ENCODE measurements around the gene PLXDC1.
A peak's percentile ranks its signal among the peaks of the same experiment; 100 is the strongest.

Gene PLXDC1

DNA sequence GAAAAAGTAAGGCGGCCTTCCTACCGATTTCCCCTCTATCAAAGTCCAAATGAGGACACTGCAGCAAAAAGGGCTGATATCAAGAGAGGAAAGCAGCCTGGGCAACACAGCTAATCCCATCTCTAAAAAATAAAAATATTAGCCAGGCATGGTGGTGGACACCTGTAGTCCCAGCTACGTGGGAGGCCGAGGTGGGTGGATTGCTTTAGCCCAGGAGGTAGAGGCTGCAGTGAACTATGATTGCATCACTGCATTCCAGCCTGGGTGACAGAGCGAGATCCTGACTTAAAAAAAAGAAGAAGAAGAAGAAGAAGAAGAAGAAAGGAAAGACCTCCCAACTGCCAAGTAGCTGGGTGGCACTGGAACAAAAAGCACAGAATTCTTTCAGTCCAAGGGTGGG is 31.6 kb upstream of the PLXDC1 start:
- Histone ChIP-seq H3K9me3 (ENCODE audit: control insufficient read depth in 5 of 5, low read length in 5 of 5) (no peaks in the 10 kb centered on the region), H3K9ac (ENCODE audit: low read length in 5 of 5) (no peak overlapping the region), H3K4me1 (ENCODE audit: control insufficient read depth in 5 of 5, insufficient read depth in 5 of 5, low read length in 5 of 5) (no peaks in the 10 kb centered on the region), H3K27ac (ENCODE audit: low read depth, low read length) (no peak overlapping the region), H3K27me3 (ENCODE audit: control insufficient read depth in 5 of 5, insufficient read depth in 4 of 5, low read length in 5 of 5) (no peaks in the 10 kb centered on the region), H3K4me3 (ENCODE audit: low read depth in 1 of 5, low read length in 5 of 5) (no peak overlapping the region), H3K36me3 (ENCODE audit: control insufficient read depth in 5 of 5, insufficient read depth in 5 of 5, low read length in 5 of 5) (peaks cover 0 to 45% (median 32%) of the 10 kb centered on the region in 5 donors)

DNA sequence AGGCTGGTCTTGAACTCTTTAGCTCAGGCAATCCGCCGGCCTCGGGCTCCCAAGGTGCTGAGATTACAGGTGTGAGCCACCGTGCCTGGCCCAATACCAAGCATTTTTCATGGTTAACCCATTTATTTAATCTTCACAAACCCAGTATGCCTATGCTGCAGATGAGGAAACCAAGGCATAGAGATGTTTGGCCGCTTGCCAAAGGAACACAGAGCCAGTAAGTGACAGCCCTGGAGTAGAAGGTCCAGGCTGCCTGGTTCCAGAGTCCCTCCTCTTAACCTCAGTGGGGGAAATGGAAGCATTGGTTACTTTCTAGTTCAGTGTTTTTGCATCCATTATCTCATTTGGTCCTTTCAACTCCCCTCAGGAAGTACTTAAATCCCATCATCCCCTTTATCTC is 29.9 kb upstream of the PLXDC1 start:
- peaks cover 0 to 45% (median 37%) of the 10 kb centered on the region in 5 donors for H3K36me3 ChIP-seq (ENCODE audit: control insufficient read depth in 5 of 5, insufficient read depth in 5 of 5, low read length in 5 of 5)
- no peak overlapping the region for H3K4me3 ChIP-seq (ENCODE audit: low read depth in 1 of 5, low read length in 5 of 5)
- no peak overlapping the region for H3K27ac ChIP-seq (ENCODE audit: low read depth, low read length)
- no peaks in the 10 kb centered on the region for H3K27me3 ChIP-seq (ENCODE audit: control insufficient read depth in 5 of 5, insufficient read depth in 4 of 5, low read length in 5 of 5)
- no peak overlapping the region for H3K9ac ChIP-seq (ENCODE audit: low read length in 5 of 5)
- H3K4me1 ChIP-seq (ENCODE audit: control insufficient read depth in 5 of 5, insufficient read depth in 5 of 5, low read length in 5 of 5), result no peaks in the 10 kb centered on the region
- no peaks in the 10 kb centered on the region for H3K9me3 ChIP-seq (ENCODE audit: control insufficient read depth in 5 of 5, low read length in 5 of 5)

DNA sequence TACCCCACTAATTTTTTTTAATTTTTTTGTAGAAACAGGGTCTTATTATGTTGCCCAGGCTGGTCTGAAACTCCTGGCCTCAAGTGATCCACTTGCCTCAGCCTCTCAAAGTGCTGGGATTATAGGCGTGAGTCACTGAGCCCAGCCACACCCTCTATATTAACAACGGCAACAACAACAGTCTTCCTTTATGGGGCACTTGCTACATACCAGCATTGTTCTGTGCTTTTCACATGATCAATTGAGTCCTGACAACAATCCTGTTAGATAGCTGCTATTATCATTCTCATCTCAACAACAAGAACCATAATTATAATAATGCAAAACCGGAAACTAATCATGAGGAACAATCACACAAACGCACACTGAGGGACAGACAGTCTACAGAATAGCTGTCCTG is 27.1 kb upstream of the PLXDC1 start:
- Histone ChIP-seq H3K4me1 (ENCODE audit: control insufficient read depth in 5 of 5, insufficient read depth in 5 of 5, low read length in 5 of 5) (peaks cover 0 to 12% (median 7%) of the 10 kb centered on the region in 5 donors), H3K9ac (ENCODE audit: low read length in 5 of 5) (no peak overlapping the region), H3K27ac (ENCODE audit: low read depth, low read length) (no peak overlapping the region), H3K36me3 (ENCODE audit: control insufficient read depth in 5 of 5, insufficient read depth in 5 of 5, low read length in 5 of 5) (peaks cover 0 to 27% (median 21%) of the 10 kb centered on the region in 5 donors), H3K4me3 (ENCODE audit: low read depth in 1 of 5, low read length in 5 of 5) (no peak overlapping the region), H3K9me3 (ENCODE audit: control insufficient read depth in 5 of 5, low read length in 5 of 5) (no peaks in the 10 kb centered on the region), H3K27me3 (ENCODE audit: control insufficient read depth in 5 of 5, insufficient read depth in 4 of 5, low read length in 5 of 5) (peaks cover 0 to under 1% (median 0%) of the 10 kb centered on the region in 5 donors)

DNA sequence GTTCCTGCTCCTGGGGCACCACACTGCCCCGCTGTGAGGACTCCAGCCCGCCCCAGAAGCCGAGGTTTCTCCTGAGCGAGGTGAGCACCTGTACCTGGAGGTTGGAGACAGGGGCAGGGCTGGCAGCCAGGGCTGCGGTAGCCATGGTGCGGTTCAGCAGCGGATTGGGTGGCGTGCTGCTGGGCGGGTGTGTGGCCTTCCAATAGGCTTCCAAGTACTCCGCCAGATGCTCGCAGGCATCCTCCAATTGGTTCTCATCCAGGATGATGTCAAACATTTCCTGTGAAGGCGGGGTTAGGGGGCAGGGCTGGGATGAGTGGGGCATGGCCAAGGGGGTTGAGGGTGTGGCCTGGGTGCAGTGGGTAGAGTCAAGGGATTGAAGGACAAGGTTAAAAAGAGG is 25.8 kb upstream of the PLXDC1 start:
- H3K4me1 ChIP-seq (ENCODE audit: control insufficient read depth in 5 of 5, insufficient read depth in 5 of 5, low read length in 5 of 5), result peaks cover 0 to 12% (median 7%) of the 10 kb centered on the region in 5 donors
- peaks cover 0 to 22% (median 17%) of the 10 kb centered on the region in 5 donors for H3K36me3 ChIP-seq (ENCODE audit: control insufficient read depth in 5 of 5, insufficient read depth in 5 of 5, low read length in 5 of 5)
- H3K9me3 ChIP-seq (ENCODE audit: control insufficient read depth in 5 of 5, low read length in 5 of 5), result no peaks in the 10 kb centered on the region
- H3K27me3 ChIP-seq (ENCODE audit: control insufficient read depth in 5 of 5, insufficient read depth in 4 of 5, low read length in 5 of 5), result peaks cover 0 to 6% (median 0%) of the 10 kb centered on the region in 5 donors
- no peak overlapping the region for H3K9ac ChIP-seq (ENCODE audit: low read length in 5 of 5)
- H3K4me3 ChIP-seq (ENCODE audit: low read depth in 1 of 5, low read length in 5 of 5), result no peak overlapping the region
- no peak overlapping the region for H3K27ac ChIP-seq (ENCODE audit: low read depth, low read length)

DNA sequence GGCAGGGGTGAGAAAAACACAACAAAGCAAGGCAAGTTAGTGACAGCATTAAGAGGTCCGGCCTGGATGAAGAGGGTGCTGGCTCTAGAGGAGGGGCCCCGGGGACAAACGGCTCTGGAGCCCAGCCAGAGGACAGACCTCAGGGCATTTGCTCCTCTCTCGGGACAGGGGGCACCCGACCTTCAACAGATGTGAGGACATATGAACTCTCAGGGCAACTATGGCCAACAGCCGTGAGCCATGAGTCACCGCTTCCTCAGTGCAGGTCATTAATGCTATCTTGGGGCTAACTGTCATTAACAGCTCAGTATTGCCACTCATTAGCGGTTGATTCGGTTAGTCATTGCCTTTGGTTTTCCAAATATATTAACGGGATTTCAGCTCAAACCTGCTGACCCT is 24.3 kb upstream of the PLXDC1 start:
- Histone ChIP-seq H3K27me3 (ENCODE audit: control insufficient read depth in 5 of 5, insufficient read depth in 4 of 5, low read length in 5 of 5) (peaks cover 0 to 6% (median 0%) of the 10 kb centered on the region in 5 donors), H3K27ac (ENCODE audit: low read depth, low read length) (no peak overlapping the region), H3K36me3 (ENCODE audit: control insufficient read depth in 5 of 5, insufficient read depth in 5 of 5, low read length in 5 of 5) (peaks cover 0 to 20% (median 17%) of the 10 kb centered on the region in 5 donors), H3K4me3 (ENCODE audit: low read depth in 1 of 5, low read length in 5 of 5) (no peak overlapping the region), H3K9me3 (ENCODE audit: control insufficient read depth in 5 of 5, low read length in 5 of 5) (no peaks in the 10 kb centered on the region), H3K4me1 (ENCODE audit: control insufficient read depth in 5 of 5, insufficient read depth in 5 of 5, low read length in 5 of 5) (peaks cover 0 to 12% (median 7%) of the 10 kb centered on the region in 5 donors), H3K9ac (ENCODE audit: low read length in 5 of 5) (no peak overlapping the region)

DNA sequence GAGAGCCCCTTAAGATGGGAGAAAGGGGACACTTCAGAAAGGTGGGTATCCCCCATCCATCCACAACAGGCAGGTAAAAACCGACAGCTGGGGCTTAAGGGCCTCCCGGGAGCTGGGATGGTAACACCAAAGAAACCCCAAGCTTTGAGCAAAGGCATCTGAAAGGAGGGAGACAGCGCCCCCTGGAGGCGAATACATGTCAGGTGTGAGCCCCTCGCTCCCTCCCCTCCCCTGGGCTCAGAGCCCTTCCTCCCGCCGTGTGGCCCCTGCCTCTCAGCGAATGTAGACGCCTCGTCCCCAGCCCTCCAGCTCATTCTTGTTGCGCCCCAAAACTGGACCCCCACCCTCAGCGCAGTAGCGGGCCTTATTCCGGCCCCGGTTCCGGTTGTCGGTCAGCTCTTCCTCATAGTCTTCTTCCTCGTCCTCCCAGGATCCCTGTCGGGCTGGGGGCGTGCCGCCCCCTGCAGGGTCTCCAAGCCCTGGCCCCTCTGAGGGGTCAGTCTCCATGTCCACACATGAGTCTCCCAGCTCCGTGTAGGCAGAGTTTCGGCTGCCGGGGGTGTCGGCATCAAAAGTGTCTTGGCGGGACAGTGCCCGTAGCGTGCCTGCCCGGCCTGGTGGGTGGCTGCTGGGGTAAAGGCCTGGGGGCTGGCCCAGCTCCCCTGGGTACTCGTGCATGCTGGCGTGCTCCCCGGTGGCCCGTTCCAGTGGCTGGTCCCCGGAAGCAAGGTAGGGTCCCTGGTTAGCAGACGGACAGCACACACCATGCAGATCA is 23.7 kb upstream of the PLXDC1 start:
- H3K9me3 ChIP-seq (ENCODE audit: control insufficient read depth in 5 of 5, low read length in 5 of 5), result no peaks in the 10 kb centered on the region
- peaks cover 0 to 20% (median 17%) of the 10 kb centered on the region in 5 donors for H3K36me3 ChIP-seq (ENCODE audit: control insufficient read depth in 5 of 5, insufficient read depth in 5 of 5, low read length in 5 of 5)
- no peak overlapping the region for H3K27ac ChIP-seq (ENCODE audit: low read depth, low read length)
- H3K4me1 ChIP-seq (ENCODE audit: control insufficient read depth in 5 of 5, insufficient read depth in 5 of 5, low read length in 5 of 5), result peaks cover 0 to 12% (median 7%) of the 10 kb centered on the region in 5 donors
- peaks cover 0 to 6% (median 0%) of the 10 kb centered on the region in 5 donors for H3K27me3 ChIP-seq (ENCODE audit: control insufficient read depth in 5 of 5, insufficient read depth in 4 of 5, low read length in 5 of 5)
- peak overlapping the region in 1 of 5 donors; percentile 11 for H3K4me3 ChIP-seq (ENCODE audit: low read depth in 1 of 5, low read length in 5 of 5)
- no peak overlapping the region for H3K9ac ChIP-seq (ENCODE audit: low read length in 5 of 5)

DNA sequence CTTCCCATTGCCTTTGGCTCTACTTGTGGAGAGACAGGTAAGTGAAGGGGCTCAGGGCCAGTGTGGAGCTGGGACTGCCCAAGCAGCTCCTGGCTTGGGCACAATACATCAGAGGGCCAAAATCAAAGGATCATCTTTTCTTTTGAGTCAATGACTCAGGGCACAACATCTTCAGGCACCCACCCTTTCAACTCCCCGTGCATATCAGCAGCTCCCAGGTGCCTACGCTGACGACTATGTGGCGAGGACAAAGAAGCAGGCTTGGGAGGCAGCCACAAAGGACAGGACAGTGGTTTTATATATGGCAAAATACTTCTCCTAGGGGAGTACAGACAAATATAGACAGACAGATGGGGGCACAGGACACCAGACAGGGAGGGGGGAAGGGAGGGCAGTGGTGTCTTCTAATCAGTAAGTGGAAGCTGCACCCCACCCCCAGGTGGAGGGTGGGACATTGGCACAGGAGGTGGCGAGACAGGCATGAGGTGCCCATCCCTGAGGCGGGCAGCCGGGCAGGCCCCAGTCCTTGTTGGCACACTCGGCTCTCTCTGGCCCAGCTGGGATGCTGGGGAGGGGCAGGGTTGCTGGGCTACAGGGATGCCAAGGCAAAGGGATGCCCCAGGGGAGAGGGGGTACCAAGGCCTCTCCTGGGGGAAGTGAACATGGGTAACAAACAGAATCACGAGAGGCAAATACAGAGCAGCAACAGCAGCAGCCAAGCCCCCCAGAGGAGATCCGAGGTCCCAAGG is 22.3 kb upstream of the PLXDC1 start:
- Histone ChIP-seq H3K27ac (ENCODE audit: low read depth, low read length) (no peak overlapping the region), H3K27me3 (ENCODE audit: control insufficient read depth in 5 of 5, insufficient read depth in 4 of 5, low read length in 5 of 5) (peaks cover 0 to 6% (median 0%) of the 10 kb centered on the region in 5 donors), H3K36me3 (ENCODE audit: control insufficient read depth in 5 of 5, insufficient read depth in 5 of 5, low read length in 5 of 5) (peaks cover 0 to 20% (median 17%) of the 10 kb centered on the region in 5 donors), H3K9me3 (ENCODE audit: control insufficient read depth in 5 of 5, low read length in 5 of 5) (no peaks in the 10 kb centered on the region), H3K9ac (ENCODE audit: low read length in 5 of 5) (no peak overlapping the region), H3K4me1 (ENCODE audit: control insufficient read depth in 5 of 5, insufficient read depth in 5 of 5, low read length in 5 of 5) (peaks cover 0 to 12% (median 7%) of the 10 kb centered on the region in 5 donors), H3K4me3 (ENCODE audit: low read depth in 1 of 5, low read length in 5 of 5) (no peak overlapping the region)

DNA sequence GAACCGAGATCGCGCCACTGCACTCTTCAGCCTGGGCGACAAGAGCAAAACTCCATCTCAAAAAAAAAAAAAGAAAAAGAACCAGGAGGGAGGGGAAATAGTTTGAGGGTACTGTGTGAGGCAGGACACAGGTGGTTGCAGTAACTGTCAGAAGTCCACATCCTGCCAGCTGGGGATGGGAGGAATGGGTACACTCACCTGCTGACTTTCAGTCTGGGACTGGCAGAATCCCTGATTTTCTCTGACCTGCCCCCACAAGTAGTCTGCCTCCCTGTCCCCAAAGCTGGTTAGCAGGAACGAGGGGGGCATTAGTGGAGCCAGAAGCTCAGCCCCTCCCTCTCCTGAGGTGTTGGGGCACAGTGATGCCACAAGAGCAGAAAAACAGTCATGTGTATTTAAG is 21.6 kb upstream of the PLXDC1 start:
- no peaks in the 10 kb centered on the region for H3K9me3 ChIP-seq (ENCODE audit: control insufficient read depth in 5 of 5, low read length in 5 of 5)
- H3K4me3 ChIP-seq (ENCODE audit: low read depth in 1 of 5, low read length in 5 of 5), result no peak overlapping the region
- H3K27me3 ChIP-seq (ENCODE audit: control insufficient read depth in 5 of 5, insufficient read depth in 4 of 5, low read length in 5 of 5), result peaks cover 0 to 6% (median 0%) of the 10 kb centered on the region in 5 donors
- peaks cover 0 to 12% (median 7%) of the 10 kb centered on the region in 5 donors for H3K4me1 ChIP-seq (ENCODE audit: control insufficient read depth in 5 of 5, insufficient read depth in 5 of 5, low read length in 5 of 5)
- no peak overlapping the region for H3K9ac ChIP-seq (ENCODE audit: low read length in 5 of 5)
- no peak overlapping the region for H3K27ac ChIP-seq (ENCODE audit: low read depth, low read length)
- H3K36me3 ChIP-seq (ENCODE audit: control insufficient read depth in 5 of 5, insufficient read depth in 5 of 5, low read length in 5 of 5), result peaks cover 0 to 20% (median 17%) of the 10 kb centered on the region in 5 donors

DNA sequence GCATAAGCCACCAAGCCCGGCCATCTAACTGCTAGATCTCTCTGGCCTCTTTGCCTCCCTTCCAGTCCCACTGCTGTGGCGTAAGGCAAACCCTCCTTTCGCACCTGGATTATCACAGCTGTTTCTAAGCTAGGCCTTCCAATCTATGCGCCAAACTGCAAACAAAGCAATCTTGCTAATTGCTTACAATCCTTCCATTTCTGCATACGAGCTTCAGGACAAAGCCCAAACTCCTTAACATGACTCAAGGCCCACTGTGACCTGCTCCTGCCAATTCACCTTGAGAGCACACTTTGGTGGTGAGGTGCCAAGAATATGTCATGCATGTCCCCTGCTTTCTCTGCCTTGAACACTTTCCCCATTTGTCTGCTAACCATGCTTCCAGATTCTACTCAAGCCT is 20.5 kb upstream of the PLXDC1 start:
- Histone ChIP-seq H3K9me3 (ENCODE audit: control insufficient read depth in 5 of 5, low read length in 5 of 5) (no peaks in the 10 kb centered on the region), H3K4me3 (ENCODE audit: low read depth in 1 of 5, low read length in 5 of 5) (no peak overlapping the region), H3K27ac (ENCODE audit: low read depth, low read length) (no peak overlapping the region), H3K36me3 (ENCODE audit: control insufficient read depth in 5 of 5, insufficient read depth in 5 of 5, low read length in 5 of 5) (peaks cover 0 to 10% (median 7%) of the 10 kb centered on the region in 5 donors), H3K9ac (ENCODE audit: low read length in 5 of 5) (no peak overlapping the region), H3K27me3 (ENCODE audit: control insufficient read depth in 5 of 5, insufficient read depth in 4 of 5, low read length in 5 of 5) (peaks cover 0 to 6% (median 0%) of the 10 kb centered on the region in 5 donors), H3K4me1 (ENCODE audit: control insufficient read depth in 5 of 5, insufficient read depth in 5 of 5, low read length in 5 of 5) (peaks cover 0 to 19% (median 12%) of the 10 kb centered on the region in 5 donors)

DNA sequence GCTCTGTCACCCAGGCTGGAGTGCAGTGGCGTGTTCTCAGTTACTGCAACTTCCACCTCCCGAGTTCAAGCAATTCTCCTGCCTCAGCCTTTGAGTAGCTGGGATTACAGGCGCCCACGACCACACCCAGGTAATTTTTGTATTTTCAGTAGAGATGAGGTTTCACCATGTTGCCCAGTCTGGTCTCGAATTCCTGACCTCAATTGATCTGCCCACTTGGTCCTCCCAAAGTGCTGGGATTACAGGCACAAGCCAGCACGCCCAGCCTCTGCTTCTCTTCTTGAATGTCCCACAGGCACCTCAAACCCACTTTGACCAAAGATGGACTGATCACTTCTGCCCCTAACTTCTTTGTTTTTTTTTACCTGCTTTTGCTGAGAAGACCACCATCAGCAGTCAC is 19.1 kb upstream of the PLXDC1 start:
- H3K36me3 ChIP-seq (ENCODE audit: control insufficient read depth in 5 of 5, insufficient read depth in 5 of 5, low read length in 5 of 5), result no peaks in the 10 kb centered on the region
- no peak overlapping the region for H3K9ac ChIP-seq (ENCODE audit: low read length in 5 of 5)
- no peaks in the 10 kb centered on the region for H3K9me3 ChIP-seq (ENCODE audit: control insufficient read depth in 5 of 5, low read length in 5 of 5)
- no peak overlapping the region for H3K27ac ChIP-seq (ENCODE audit: low read depth, low read length)
- no peak overlapping the region for H3K4me3 ChIP-seq (ENCODE audit: low read depth in 1 of 5, low read length in 5 of 5)
- H3K4me1 ChIP-seq (ENCODE audit: control insufficient read depth in 5 of 5, insufficient read depth in 5 of 5, low read length in 5 of 5), result peaks cover 0 to 31% (median 16%) of the 10 kb centered on the region in 5 donors
- peaks cover 0 to 6% (median 0%) of the 10 kb centered on the region in 5 donors for H3K27me3 ChIP-seq (ENCODE audit: control insufficient read depth in 5 of 5, insufficient read depth in 4 of 5, low read length in 5 of 5)

Data from subcutaneous abdominal adipose tissue (tissue), 5 donors.